Activated CD8-positive, alpha-beta memory T cell treated with anti-CD3 and anti-CD28 coated beads, Interleukin-2, amount 50 U/mL, for 1 hour (primary cell): ENCODE data around the gene PDE11A.

ENCODE experiments used
- DNase-seq: peaks from one replicate; pipeline ENCODE4 v3.0.0-alpha.2; 2020; ENCODE audit errors: extremely low read depth

Gene PDE11A

DNA sequence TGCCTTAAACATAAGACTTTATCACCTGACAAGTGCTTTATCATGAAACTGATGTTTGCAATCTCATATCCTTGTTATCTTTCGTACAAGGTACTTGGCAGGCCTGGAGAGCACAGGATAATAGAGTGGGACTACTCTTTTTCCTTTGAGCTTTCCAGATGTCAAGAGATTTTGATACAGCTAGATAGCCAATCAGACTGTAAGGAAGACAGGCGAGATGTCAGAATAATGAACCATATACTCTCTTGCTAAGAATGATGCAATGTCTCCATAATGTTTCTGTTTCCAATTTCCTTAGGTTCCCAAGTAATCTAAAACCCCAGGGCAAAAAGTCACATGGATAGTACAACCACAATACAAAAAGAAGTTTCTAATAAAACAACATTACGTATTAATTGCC lies 313.1 kb downstream of the PDE11A start:
- DNase-seq, result no peak

DNA sequence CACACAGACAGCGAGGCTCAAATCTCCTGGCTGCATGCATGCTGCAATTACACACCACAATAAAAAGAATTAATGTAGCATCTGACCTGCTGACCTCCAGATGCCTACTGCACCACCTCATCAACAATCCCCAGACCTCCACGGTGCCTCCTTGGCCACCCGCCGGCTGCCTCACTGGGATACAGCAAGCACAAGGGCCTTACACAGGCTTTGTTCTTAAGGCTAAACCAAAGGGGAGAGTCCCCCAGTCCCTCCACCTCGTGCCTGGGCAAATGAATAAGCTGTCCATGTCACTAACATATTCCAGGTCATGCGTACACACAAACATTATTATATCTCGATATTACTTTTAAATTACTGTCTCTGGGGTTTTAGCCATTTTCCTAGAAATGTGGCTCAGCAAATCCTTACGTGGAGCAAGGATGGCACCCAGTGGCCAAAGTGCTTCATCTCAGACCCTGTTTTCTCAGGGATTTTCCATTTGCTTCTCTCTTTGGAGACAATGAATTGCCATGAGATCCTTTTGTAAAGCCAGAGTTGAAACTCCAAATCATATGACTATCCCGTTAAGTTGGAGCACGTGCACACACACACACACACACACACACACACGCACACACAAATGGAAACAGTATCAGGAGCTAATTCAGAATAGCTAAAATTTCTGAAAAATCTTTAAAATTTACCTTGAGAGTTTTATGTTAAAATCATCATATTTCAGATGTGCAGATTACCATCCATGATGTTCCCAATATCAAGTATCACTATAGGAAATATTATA lies 313.8 kb downstream of the PDE11A start:
- DNase-seq, result no peak

DNA sequence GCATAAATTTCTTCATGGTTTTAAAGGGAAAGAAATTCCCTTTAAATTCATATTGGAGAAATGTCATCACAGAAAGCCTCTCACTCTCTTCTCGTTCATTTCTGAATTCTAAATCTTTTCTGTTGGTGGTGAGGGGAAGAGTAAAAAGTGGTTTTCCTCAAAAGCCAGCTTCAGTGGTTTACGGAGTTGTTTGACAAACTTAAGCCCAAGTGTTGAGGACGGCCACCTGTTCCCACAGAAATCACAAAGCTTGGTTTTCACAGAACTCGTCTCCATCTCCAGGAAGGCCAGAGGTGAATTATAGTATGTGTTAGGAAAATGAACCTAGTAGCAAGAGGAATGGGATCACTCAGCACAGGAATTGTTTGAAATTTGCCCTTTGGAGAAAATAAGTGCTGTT lies 316.2 kb downstream of the PDE11A start:
- DNase-seq, result no peak

DNA sequence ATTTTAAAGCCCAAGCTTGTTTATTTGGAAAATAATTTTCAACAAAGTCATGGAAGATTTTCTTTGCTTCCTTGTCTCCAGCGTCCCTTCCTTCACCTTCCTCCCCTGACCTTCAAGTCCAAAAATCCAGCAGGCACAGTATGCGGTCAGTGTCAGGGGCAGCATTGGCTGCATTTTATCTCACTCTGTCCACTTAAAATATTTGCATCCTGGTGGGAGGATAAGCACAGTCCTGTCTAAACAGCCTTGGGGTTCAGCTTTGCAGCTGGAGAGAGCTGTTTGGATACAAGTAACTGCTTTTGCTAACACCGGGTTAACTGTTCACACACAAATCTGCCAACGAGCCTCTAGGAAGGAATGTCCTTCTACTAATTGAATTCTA lies 318.1 kb downstream of the PDE11A start:
- no peak for DNase-seq

DNA sequence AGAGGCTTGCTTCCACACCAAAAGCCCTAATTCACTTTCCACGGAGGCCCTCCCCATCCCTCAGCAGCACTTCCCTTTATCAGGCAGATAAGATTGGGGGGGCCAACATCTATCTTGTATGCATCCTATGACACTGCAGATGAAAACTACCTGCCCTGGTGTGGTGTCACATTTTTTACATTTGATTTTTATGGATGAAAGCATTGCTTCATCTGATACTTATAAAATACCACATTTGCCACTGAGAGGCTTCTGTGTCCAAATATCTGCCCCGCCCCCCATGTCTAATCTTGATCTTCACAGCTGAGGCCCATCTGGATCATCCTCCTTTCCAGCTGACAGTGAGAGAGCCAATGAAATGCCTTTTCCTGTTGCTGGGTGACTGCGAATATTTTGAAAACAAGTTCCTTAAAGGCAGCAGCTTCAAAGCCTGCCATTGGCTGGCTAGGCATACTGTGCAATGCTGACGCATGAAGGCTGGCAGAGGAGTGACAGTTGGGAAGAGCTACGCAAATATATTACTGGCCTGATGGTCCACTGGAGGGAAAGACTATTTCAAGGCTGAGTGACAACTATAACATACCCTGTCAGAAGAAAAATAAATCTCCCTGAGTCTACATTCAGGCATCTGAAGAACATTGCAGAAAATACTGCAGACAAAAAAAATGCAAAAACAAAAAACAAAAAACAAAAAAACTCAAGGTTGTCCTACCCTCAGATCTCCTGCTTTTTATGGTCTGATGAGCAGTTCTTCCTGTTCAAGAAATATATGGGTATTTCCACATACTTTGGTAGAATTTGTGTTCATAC lies 318.7 kb downstream of the PDE11A start:
- DNase-seq, result no peak

DNA sequence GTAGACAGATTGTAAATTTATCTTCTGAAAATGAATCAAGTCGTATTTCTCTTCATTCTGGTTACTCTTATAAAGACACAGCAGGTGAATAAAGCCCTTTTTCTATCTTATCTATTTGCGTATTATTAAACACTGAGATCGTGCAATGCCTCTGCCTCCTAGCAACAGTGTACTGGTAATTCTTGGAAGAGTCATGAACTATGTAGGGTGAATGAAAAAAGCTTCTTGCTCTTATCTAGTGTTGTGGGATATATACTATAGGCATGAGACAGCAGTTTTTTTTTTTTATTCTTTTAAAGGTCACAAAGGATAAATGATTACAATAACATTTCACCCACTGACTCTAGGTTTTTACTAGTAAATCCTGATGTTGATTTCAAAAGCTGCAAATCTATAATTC lies 324.2 kb downstream of the PDE11A start:
- no peak for DNase-seq

DNA sequence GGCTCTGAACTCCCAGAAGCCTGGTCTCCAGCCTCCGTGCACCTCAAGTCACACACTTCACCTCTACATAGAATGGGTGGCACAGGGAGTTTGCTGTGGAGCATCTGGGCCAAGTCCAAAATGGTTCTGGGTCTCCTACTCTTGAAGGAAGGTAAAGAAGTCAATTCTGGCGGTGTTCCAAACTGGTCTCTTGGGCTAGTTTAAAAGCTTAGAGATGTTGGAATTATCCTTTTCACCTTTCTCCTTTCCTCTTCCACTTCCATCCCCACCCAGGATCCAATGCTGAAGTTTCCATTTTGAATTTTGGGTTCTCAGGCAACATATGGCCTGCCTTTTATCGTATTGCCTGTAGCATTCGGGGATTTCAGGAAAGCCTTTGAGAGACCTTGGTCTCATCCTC lies 325.2 kb downstream of the PDE11A start:
- no peak for DNase-seq

DNA sequence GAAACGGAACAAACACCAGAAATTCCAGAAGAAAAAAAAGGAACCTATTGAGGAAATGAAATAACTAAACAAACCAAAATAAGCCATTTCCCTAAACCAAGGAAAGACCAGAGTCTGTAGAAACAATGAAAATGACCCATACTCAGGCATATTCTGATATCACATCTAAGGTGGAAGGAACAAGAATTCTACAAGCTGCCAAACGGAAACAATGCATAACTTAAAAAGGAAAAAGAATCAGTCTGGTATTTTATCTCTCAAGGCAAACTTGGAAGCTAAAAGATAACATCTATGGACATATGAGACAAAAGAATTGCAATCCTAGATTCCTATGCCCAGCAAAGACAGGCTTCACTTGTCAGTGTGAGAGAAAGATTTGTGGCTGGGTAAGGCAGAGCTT lies 326.2 kb downstream of the PDE11A start:
- no peak for DNase-seq

DNA sequence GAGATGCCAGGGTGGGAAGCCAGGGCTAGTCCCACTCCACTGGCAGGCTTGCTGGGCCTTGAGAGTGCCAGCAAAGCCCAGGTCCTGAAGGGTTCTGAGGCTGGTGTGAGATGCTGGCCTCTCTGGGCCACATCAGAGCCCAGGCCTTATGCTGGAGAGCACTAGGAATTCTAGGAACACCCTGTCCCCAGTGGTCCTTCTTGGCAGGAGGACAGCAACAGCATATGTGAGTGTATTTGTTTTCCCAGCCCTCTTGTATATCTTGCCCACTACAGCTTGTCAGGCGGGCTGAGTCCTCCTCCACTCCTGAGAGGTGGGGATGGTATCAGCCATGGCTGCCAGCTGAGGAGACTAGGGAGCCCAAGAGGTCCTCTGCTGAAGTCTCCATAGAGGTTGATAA lies 327.0 kb downstream of the PDE11A start:
- DNase-seq, result no peak

DNA sequence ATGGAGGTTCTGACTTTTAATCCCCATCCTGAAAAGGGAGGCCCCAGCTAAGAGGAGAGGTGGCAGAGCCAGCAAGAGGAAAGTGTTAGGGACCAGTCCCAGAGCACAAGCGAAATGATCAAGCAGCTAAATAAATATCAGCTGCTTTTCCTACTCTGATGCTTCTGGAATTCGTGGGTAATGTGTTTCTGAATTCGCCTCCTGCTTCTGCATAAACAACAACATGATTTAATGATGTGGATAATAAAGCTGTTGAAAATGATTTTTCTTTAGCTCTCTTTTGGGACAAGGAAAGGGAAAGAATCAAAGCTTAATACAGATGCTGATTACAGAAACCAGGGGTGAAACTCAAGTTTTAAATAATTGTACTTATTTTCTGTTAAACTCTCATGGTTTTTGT lies 329.7 kb downstream of the PDE11A start:
- no peak for DNase-seq

DNA sequence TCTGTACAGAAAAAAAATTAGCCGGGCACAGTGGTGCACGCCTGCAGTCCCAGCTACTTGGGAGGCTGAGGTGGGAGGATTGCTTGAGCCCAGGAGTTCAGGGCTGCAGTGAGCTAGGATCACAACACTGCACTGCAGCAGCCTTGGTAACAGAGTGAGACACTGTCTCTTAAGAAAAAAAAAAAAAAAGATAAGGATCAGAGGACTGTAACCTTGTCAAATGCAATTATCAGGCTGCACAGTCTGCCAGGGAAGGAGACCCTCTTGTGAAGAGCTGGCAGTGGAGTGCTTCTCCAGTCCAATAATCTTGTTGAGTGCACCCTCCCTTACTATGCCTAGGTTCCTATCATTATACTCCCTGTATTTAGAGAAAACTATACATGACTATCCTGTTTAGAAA lies 330.7 kb downstream of the PDE11A start:
- DNase-seq, result no peak

DNA sequence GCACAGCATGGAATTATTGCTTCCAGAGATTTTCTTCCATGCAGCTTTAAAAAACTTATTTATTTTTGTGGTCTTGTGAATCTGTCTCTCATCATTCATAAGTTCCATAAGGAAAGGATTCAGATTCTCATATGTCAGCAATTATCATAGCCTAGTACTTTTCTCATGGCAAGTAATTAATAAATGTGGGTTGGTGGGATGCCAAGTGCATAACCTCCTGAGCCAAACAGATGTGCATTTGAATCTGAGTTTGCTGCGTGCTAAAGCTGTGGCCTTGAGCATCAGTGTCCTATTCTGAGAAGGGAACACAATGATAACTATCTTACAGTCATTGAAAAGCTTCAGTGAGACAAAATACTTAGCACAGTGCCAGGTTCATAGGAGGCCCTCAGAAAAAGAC lies 331.9 kb downstream of the PDE11A start:
- no peak for DNase-seq

DNA sequence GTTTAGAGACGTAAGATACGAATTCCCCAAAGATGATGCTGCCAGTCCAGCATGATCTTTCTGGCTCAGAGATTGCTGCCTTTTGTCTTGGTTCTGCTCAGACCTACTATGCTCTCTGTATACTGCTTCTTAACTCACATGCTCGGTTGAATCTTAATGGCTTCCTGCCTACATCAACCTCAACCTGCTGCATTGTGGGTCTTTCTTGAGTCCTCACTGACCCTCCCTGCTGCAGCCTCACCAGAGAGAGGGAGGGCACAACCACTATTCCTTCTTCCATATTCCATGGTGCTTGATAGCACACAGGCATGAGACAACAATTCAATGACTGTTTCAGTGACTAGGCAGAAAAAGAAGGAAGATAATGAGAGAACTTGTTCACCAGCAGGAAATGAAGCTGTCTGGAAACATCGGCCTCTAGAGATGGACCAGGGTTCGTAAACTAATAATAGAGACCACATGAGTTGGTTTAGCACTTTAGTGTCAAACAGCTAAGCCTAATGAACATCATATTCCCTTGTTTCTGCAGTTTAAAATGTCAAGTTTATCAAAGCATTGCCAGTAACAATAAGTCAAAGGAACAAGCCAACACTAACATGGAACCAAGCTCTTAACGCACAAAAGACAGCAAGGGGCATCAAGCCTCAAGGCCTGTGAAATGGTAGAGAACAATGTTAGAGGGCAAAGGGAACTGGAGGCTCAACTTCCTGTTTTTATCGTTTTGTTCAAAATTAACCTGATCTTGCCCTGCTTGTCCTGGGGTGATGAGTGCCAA lies 333.9 kb downstream of the PDE11A start:
- no peak for DNase-seq

DNA sequence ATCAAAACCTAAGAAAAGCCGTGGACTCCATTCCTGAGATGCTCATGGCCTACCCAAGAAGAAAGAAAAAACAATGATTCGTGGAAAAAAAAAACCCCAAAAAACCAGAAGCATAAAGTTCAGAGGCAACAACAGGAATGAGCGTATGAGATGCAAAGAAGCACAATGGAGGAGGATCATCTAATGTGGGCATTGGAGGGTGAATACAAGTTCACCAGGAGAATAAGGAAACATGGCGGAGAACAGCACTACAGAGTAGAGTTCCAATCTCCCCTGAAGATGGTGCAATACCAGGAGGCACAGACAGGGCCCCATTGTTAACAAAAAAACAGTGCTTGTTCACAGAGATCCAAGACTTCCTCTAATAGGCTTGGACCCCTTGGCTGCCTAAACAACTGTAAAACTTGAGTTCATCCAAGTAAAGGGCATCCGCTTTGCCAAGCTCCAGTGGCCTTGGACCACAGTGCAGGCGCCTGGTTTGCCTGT lies 337.2 kb downstream of the PDE11A start:
- no peak for DNase-seq

DNA sequence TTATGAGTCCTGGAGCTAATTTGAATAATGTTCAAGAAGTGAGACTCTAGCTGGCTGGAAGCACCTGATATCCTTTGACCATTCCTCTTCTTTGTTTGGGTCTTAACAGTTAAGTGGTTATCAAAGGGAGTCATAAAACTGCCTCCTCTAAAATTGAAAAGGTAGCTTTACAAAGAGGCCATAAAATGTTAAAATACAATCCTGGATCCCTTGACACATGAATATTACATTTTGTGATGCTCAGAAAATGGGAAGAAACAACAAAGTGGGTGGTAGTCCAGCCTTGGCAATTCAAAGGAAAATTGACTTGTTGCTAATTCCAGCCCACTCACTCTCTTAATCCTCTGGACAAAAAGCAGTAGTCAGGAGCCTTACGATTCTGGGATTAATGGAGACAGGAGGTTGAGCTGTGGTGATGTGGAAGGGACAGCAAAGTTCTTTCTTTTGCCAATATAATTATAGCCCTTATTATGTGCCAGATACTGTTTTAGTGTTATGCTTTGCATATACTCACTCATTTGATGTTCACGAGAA lies 339.2 kb downstream of the PDE11A start:
- DNase-seq, result no peak

DNA sequence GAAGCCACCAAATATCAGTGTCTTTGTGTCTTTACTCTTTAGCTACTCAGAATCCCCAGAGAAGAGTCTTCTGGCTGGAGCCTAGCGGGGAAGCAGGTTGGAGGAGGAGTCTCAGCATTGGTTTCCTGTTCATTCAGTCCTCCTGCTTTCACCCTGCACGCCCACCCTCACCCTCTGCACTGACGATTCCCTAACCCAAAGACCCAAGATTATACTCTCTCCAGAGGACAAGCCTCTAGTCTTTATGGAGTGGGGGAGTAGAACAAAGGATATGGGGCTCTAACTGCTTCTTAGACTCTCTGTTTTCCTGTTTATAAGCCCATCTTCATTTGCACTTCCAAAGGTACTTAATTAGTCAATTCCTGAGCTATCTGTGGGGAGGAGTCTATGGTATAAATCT lies 341.2 kb downstream of the PDE11A start:
- no peak for DNase-seq

DNA sequence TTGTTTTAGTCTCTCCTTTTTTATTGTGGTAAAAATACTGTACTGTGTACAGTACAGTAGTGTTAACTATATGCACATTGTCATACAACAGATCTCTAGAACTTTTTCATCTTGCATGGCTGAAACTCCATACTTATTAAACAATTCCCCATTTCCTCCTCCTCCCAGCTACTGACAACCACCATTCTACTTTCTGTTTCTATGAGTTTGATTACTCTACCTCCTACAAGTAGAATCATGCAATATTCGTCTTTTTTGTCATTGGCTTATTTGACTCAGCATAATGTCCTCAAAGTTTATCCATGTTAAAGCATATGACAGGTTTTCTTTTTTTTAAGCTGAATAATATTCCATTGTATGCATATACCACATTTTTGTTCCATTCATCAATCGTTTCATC lies 341.8 kb downstream of the PDE11A start:
- DNase-seq, result no peak

DNA sequence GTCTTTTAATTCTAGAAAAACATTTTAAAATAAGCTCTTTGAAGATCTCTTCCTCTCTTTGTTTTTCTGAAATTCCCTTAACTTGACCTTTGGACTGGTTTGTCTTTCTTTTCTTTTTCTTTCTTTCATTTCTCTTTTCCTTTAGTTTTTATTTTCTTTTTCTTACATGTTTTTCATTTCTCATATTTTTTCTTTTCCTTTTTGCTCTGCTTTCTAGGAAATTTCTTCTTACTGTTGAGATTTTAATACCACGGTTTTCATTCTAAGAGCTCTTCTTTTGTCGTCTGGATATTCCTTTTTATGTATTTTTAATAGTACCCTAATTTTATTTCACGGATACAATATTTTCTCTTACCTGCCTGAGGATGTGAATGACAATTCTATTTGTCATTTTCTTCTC lies 342.2 kb downstream of the PDE11A start:
- DNase-seq, result no peak

DNA sequence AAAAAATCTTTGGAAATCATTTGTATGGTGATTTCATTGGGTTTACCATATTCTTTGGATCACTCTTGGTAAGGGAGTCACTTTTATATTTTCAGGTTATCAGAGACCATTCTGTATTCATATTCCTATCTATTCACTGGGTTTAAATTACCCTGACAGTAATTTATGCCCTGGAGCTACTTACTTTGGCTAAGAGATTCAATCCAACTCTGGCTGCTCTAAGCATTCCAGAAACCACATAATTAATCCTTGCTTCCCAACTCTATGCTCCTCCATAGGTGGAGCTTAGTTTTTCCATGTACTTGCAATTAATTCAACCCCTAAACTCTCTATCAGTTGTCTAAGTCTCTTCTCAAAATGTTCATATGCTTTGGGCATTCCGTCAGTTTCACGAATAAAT lies 343.7 kb downstream of the PDE11A start:
- DNase-seq, result no peak

DNA sequence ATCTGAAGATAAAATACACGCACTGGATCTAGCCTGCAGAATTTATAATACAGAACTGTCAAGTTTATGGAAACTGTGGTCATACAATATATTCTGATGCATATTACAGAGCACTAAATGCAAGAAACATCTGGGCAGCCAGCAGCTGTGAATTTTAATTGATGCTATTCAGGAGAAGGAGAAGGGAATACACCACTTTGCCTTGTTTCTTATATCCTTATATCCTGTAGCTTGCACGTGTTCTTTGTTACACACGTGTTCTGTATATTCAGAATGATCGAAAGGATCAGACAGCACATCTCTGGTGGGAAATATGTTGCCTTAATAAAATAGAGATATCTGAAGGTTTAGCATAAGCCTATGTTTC lies 344.2 kb downstream of the PDE11A start:
- no peak for DNase-seq

DNA sequence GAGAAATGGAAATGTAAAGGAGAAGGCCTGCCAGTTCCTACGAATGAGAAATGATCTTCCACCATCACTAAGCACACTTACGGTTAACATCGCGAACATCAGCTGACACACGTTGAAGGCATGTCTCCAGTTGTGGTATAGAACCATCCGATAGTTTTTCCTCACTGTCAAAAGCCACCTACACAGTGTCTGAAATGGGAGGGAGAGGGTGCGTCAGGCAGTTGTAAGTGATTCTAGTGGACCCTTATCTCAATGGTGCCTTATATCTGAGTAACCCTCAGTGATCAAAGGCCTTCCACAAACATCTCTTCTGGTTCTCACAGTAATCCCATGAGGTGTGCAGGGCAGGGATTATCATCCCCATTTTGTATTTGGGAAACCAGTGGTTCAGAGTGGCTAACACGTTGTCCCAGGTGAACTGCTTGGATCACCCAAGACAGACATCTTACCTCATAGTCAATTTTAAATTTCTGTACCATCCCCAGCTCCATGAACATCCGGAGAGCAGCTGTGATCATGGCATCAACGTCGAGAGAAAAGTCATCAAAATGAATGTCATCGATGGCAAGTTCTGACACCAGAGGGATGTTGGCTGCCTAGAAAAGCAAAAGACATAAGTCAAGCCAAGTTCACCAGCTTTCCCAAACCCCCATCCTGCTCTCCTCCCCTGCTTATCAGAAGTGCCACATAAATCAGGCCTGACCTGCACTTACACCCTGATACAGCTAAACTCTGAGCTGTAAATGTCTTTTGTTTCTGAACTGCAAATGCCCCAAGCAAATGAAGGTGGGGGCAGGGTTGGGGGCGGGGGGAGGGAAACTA lies 344.8 kb downstream of the PDE11A start:
- DNase-seq, result no peak
